Activated CD8-positive, alpha-beta memory T cell treated with anti-CD3 and anti-CD28 coated beads, Interleukin-2, amount 10 ng/mL, durations not matched to agents 7 days and 5 days (primary cell): ENCODE data around the gene C7. TPM values are rescaled to one million over a fixed set of nuclear protein-coding genes. Genes with fewer than 3 reads are reported as not detected.
"Not testable (repeated sequence)": the region's sequence is repeated elsewhere in the genome, so short reads cannot be mapped to it uniquely, and the experiment has no call there.

Source experiments
- ATAC-seq: fragments of 150-1000 bp; cut with Tn5 transposase; one replicate; pipeline ENCODE4 v1.10.0; 2021; ENCODE audit warnings: moderate library complexity
- CTCF ChIA-PET: fragments of 350-600 bp; sonication (Branson Sonifier 250); formaldehyde crosslinking; loops from one replicate; lab custom pipeline; 2021; ENCODE audit warnings: antibody characterized with exemption; lab: Charles Lee
- DNase-seq: peaks from one replicate; pipeline ENCODE4 v3.0.0-alpha.2; 2020
- H3K27ac Mint-ChIP-seq: one replicate; pipeline ENCODE4 v1.8.0; 2021; ENCODE audit warnings: mild to moderate bottlenecking, mixed read lengths
- H3K27me3 Mint-ChIP-seq: one replicate; pipeline ENCODE4 v1.8.0; 2021; ENCODE audit warnings: mixed read lengths
- H3K36me3 Mint-ChIP-seq: one replicate; pipeline ENCODE4 v1.8.0; 2021; ENCODE audit warnings: mild to moderate bottlenecking, mixed read lengths
- H3K4me1 Mint-ChIP-seq: one replicate; pipeline ENCODE4 v1.8.0; 2021; ENCODE audit warnings: mixed read lengths
- H3K4me3 Mint-ChIP-seq: one replicate; pipeline ENCODE4 v1.8.0; 2021; ENCODE audit warnings: mild to moderate bottlenecking, moderate library complexity, mixed read lengths
- H3K9me3 Mint-ChIP-seq: one replicate; pipeline ENCODE4 v1.8.0; 2022; ENCODE audit warnings: low read depth, mixed read lengths
- total RNA-seq, 2 experiments: library from RNA; stranded (reverse); gene quantifications; one replicate each; pipeline ENCODE4 v1.2.3, GENCODE V29; 2021

The C7 gene
- total RNA-seq, result not detected

DNA sequence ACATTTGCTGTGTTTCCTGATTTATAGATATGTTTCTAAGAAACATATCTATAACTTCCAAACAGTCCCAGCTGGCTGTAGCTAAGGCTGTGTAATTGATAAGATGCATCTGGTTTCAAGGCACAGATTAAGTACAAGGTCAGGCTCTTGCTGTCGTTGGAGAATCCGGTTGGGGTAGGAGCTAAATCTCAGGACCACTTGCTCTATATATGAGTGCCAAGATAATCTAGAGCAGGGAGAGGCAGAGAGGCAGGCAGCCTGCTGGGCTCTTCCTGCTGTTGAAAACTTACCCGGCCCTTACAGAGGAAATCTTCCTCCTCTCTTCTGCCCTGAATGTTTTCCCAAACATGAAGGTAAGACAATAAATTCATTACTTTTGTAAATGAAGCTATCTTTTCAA is at the start of gene C7:
Gene C7 (plus strand): TSS at position 234 of the 400 bp plus-strand sequence. CDS start 114 bp downstream, at position 348.
- Mint-ChIP-seq H3K9me3 (no peaks in the 10 kb centered on the region), H3K36me3 (no peaks in the 10 kb centered on the region), H3K4me3 (no peak within 1 kb of the TSS), H3K27me3 (peaks cover 29% of the 10 kb centered on the region), H3K27ac (no peak within 1 kb of the TSS), H3K4me1 (no peaks in the 10 kb centered on the region)
- CTCF ChIA-PET, result no interaction called here
- DNase-seq (no peak), ATAC-seq (no peak)

DNA sequence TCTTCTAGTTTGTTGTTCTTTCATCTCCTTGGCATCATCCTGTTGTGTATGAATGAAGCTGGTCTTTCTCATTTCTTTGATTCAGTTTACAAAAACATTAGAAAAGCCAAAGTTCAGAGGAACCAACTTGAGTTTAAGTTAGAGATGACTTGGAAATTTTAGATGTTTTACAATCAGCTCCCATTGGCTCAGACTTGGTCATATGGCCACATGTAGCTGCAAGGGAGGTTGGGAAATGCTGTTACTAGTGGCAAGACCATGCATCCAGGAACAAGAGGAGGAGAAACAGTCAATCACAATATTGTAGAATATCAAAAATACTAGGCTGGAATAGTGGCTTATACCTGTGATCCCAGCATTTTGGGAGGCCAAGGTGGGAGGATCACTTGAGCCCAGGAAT is 48.6 kb upstream of the C7 start:
- Mint-ChIP-seq H3K4me1 (no peaks in the 10 kb centered on the region), H3K4me3 (no peak overlapping the region), H3K9me3 (no peaks in the 10 kb centered on the region), H3K27me3 (no peaks in the 10 kb centered on the region), H3K27ac (no peak overlapping the region), H3K36me3 (peaks cover under 1% of the 10 kb centered on the region)
- no peak for DNase-seq
- no peak for ATAC-seq
- CTCF ChIA-PET, result no interaction called here

GRCh38 chr5:40865004-40865403 is 44.3 kb upstream of the C7 start:
- H3K4me3 Mint-ChIP-seq, ATAC-seq, H3K27me3 Mint-ChIP-seq, H3K4me1 Mint-ChIP-seq, H3K9me3 Mint-ChIP-seq, H3K27ac Mint-ChIP-seq, H3K36me3 Mint-ChIP-seq, DNase-seq, CTCF ChIA-PET: not testable (repeated sequence)

DNA sequence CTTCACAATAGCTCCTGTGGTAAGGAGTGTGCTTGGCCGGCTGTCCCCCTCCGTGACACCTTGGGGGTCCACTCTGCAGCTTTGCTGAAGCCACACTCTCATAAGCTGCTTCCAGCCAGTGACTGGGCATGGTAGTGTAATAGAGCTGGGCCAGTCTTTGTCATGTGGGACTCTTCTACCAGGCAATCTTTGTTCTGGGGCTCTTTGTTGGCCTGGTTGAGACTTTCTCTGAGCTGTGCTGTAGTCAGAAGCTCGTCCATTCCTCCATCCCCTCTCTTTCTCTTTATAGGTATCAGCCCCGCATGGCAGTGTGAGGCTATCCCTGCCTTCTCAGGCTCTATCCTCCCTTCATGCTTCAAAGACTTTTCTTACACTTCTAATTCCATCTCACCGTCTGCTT is 42.5 kb upstream of the C7 start:
- DNase-seq (no peak), ATAC-seq (no peak)
- Mint-ChIP-seq H3K36me3 (no peaks in the 10 kb centered on the region), H3K27me3 (peaks cover 11% of the 10 kb centered on the region), H3K4me3 (no peak overlapping the region), H3K4me1 (no peaks in the 10 kb centered on the region), H3K27ac (no peak overlapping the region), H3K9me3 (no peaks in the 10 kb centered on the region)
- CTCF ChIA-PET, result no interaction called here

- Mint-ChIP-seq H3K27me3 (peaks cover 19% of the 10 kb centered on the region), H3K36me3 (no peaks in the 10 kb centered on the region), H3K9me3 (no peaks in the 10 kb centered on the region), H3K4me3 (no peak overlapping the region), H3K4me1 (no peaks in the 10 kb centered on the region), H3K27ac (no peak overlapping the region)
- no peak for DNase-seq
- no peak for ATAC-seq
- CTCF ChIA-PET, result no interaction called here
Measured at GRCh38 chr5:40869384-40869783, 39.9 kb upstream of the C7 start.

DNA sequence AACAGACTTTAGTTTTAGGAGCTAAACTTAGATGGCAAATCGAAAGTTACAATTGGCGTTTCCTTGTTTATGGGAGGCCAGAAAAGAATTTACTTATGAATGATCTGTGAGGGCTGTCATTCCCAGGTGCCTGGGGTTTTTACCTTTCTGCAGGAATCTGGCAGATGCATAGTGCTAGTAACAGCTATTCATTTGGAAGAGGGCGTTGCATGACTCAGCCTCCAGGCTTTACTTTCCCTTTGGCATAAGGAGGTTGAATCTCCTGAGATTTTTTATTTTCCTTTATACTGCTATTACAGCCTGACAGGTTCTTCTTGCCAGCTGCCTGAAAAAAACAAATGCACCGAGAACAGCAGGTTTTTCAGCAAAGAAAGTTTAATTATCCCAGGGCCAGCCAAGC is 38.1 kb upstream of the C7 start:
- H3K27me3 Mint-ChIP-seq, result peaks cover 21% of the 10 kb centered on the region
- H3K4me3 Mint-ChIP-seq, result no peak overlapping the region
- ATAC-seq (no peak), DNase-seq (no peak)
- H3K36me3 Mint-ChIP-seq, result no peaks in the 10 kb centered on the region
- H3K4me1 Mint-ChIP-seq, result no peaks in the 10 kb centered on the region
- H3K27ac Mint-ChIP-seq, result no peak overlapping the region
- H3K9me3 Mint-ChIP-seq, result no peaks in the 10 kb centered on the region
- CTCF ChIA-PET, result no interaction called here

DNA sequence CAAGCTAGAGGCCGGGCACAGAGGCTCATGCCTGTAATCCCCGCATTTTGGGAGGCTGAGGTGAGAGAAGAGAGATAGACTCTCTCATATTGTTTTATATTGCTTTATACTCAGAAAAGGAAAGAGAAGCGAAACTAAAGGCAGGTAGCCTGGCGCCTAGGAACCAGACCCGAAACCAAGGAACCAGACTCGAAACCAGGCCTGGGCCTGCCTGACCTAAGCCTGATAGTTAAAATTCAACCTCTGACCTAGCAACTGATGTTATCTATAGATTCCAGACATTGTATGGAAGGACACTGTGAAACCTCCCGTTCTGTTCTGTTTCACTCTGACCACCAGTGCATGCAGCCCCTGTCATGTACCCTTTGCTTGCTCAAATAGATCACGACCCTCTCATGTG is 37.0 kb upstream of the C7 start:
- not testable (repeated sequence) for H3K36me3 Mint-ChIP-seq, DNase-seq, H3K27ac Mint-ChIP-seq, H3K4me1 Mint-ChIP-seq, H3K9me3 Mint-ChIP-seq, H3K4me3 Mint-ChIP-seq, ATAC-seq
- CTCF ChIA-PET, result interaction anchor here (0.5 kb wide), 1 partner anchor 10 kb away, joined by 3 read pairs; no protein-coding TSS in a partner anchor
- peaks cover 21% of the 10 kb centered on the region for H3K27me3 Mint-ChIP-seq

- H3K9me3 Mint-ChIP-seq, result peaks cover 4% of the 10 kb centered on the region
- no peaks in the 10 kb centered on the region for H3K4me1 Mint-ChIP-seq
- DNase-seq (no peak), ATAC-seq (no peak)
- CTCF ChIA-PET, result interaction anchor here (1.1 kb wide), 1 partner anchor 9 kb away, joined by 3 read pairs; no protein-coding TSS in a partner anchor
- H3K36me3 Mint-ChIP-seq, result no peaks in the 10 kb centered on the region
- no peak overlapping the region for H3K4me3 Mint-ChIP-seq
- peaks cover 20% of the 10 kb centered on the region for H3K27me3 Mint-ChIP-seq
- H3K27ac Mint-ChIP-seq, result no peak overlapping the region
Measured at GRCh38 chr5:40873286-40873880, 35.9 kb upstream of the C7 start.

GRCh38 chr5:40875958-40876357 is 33.3 kb upstream of the C7 start:
- no peaks in the 10 kb centered on the region for H3K36me3 Mint-ChIP-seq
- CTCF ChIA-PET, result interaction anchor here (1.0 kb wide), 1 partner anchor 1297 kb away, joined by 3 read pairs; no protein-coding TSS in a partner anchor
- peaks cover 4% of the 10 kb centered on the region for H3K9me3 Mint-ChIP-seq

DNA sequence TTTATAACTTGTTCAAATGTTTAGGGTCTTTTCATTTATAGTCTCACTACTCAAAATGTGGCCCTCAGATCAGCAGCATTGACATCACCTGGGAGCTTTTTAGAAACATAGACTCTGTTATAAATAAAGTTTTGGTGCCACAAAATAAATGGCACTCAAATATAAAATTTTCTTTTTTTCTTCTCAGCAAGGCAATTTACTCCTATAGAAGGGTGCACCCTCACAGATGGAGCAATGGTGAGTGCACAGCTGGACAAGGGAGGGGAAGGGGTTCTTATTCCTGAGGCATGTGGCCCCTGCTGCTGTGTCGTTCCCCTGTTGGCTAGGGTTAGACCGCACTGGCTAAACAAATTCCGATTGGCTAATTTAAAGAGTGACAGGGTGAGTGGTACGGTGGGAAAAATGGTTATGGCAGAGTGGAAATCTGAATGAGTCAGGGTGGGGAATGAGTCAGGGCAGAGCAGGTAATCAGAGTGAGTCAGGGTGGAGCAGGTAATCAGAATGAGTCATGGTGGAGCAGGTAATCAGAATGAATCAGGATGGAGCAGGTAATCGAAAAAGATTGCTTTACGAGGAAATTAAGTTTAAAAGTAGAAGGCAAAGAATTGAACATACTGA is 31.8 kb upstream of the C7 start:
- ATAC-seq, result no peak
- Mint-ChIP-seq H3K36me3 (peaks cover 2% of the 10 kb centered on the region), H3K4me1 (no peaks in the 10 kb centered on the region), H3K27me3 (peaks cover 17% of the 10 kb centered on the region), H3K9me3 (peaks cover 4% of the 10 kb centered on the region), H3K4me3 (no peak overlapping the region), H3K27ac (no peak overlapping the region)
- no peak for DNase-seq
- CTCF ChIA-PET, result no interaction called here

More at GRCh38 chr5:40875958-40876357, 33.3 kb upstream of the C7 start:
- H3K4me3 Mint-ChIP-seq, result no peak overlapping the region
- H3K4me1 Mint-ChIP-seq, result no peaks in the 10 kb centered on the region
- ATAC-seq (no peak), DNase-seq (no peak)
- no peak overlapping the region for H3K27ac Mint-ChIP-seq
- H3K27me3 Mint-ChIP-seq, result peaks cover 11% of the 10 kb centered on the region

- ATAC-seq (no peak), DNase-seq (no peak)
- Mint-ChIP-seq H3K9me3 (peaks cover 4% of the 10 kb centered on the region), H3K27me3 (peaks cover 10% of the 10 kb centered on the region), H3K27ac (no peak overlapping the region), H3K36me3 (peaks cover 2% of the 10 kb centered on the region), H3K4me1 (no peaks in the 10 kb centered on the region), H3K4me3 (no peak overlapping the region)
- CTCF ChIA-PET, result interaction anchor here (0.6 to 1.4 kb wide), 6 partner anchors 12 to 1165 kb away, joined by 3 to 6 read pairs (median 4); partner anchors contain the start of genes CARD6 and TTC33
Measured at GRCh38 chr5:40879163-40879942, 29.9 kb upstream of the C7 start.

DNA sequence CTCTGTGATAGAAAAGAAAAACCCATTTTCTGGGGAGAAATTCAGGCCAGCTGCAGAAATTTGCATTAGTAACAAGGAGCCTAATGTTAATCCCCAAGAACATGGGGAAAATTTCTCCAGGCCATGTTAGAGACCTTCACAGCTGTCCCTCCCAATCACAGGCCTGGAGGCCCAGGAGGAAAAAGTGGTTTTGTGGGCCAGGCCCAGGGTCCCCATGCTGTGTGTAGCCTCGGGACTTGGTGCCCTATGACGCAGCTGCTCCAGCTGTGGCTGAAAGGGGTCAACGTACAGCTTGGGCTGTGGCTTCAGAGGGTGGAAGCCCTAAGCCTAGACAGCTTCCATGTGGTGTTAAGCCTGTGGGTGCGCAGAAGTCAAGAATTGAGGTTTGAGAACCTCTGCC is 27.0 kb upstream of the C7 start:
- CTCF ChIA-PET, result interaction anchor here (0.9 kb wide), 1 partner anchor 9 kb away, joined by 3 read pairs; no protein-coding TSS in a partner anchor
- no peaks in the 10 kb centered on the region for H3K4me1 Mint-ChIP-seq

DNA sequence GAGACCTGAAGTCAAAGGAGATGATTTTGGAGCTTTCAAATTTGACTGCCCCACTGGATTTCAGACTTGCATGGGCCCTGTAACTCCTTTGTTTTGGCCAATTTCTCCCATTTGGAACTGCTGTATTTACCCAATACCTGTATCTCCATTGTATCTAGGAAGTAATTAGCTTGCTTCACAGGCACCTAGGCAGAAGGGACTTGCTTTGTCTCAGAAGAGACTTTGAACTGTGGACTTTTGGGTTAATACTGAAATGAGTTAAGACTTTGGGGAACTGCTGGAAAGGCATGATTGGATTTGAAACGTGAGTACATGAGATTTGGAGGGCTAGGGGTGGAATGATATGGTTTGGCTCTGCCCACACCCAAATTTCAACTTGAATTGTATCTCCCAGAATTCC is 26.2 kb upstream of the C7 start:
- not testable (repeated sequence) for H3K4me3 Mint-ChIP-seq, H3K36me3 Mint-ChIP-seq, ATAC-seq, DNase-seq, H3K27ac Mint-ChIP-seq, H3K4me1 Mint-ChIP-seq, H3K9me3 Mint-ChIP-seq
- peaks cover 12% of the 10 kb centered on the region for H3K27me3 Mint-ChIP-seq
- CTCF ChIA-PET, result interaction anchor here (0.9 kb wide), 1 partner anchor 10 kb away, joined by 3 read pairs; no protein-coding TSS in a partner anchor

More for the DNA sequence above, 27.0 kb upstream of the C7 start:
- DNase-seq, result no peak
- ATAC-seq, result no peak
- Mint-ChIP-seq H3K27me3 (peaks cover 11% of the 10 kb centered on the region), H3K9me3 (no peaks in the 10 kb centered on the region), H3K4me3 (no peak overlapping the region), H3K36me3 (peaks cover 2% of the 10 kb centered on the region), H3K27ac (no peak overlapping the region)
